Smooth muscle cell (in vitro differentiated cells): ENCODE measurements around the gene SWAP70. TPM values are rescaled to one million over a fixed set of nuclear protein-coding genes. Genes with fewer than 3 reads are reported as not detected.

ENCODE experiments used
- DNase-seq: peaks from one replicate; lab custom pipeline; 2025; ENCODE audit not compliant: unreplicated experiment; lab: John Stamatoyannopoulos, UW
- H2AFZ ChIP-seq: fragments of 200-600 bp; sonication (generic); 2 replicates; pipeline ENCODE4 v1.6.0; 2016; ENCODE audit warnings: antibody characterized with exemption, low read depth, mild to moderate bottlenecking
- H3F3A ChIP-seq: fragments of 200-600 bp; sonication (generic); 2 replicates; pipeline ENCODE4 v1.6.0; 2017; ENCODE audit warnings: antibody characterized with exemption, low read depth
- H3K27ac ChIP-seq: fragments of 200-600 bp; sonication (generic); 2 replicates; pipeline ENCODE4 v1.5.1; 2016; ENCODE audit warnings: low read depth, mild to moderate bottlenecking
- H3K27me3 ChIP-seq: fragments of 200-600 bp; sonication (generic); 2 replicates; pipeline ENCODE4 v1.6.1; 2016; ENCODE audit warnings: low read depth, mild to moderate bottlenecking
- H3K36me3 ChIP-seq: fragments of 200-600 bp; sonication (generic); 2 replicates; pipeline ENCODE4 v1.5.1; 2016; ENCODE audit warnings: low read depth
- H3K4me1 ChIP-seq: fragments of 200-600 bp; sonication (generic); 2 replicates; pipeline ENCODE4 v1.5.1; 2016; ENCODE audit warnings: low read depth
- H3K4me2 ChIP-seq: fragments of 200-600 bp; sonication (generic); 2 replicates; pipeline ENCODE4 v1.6.0; 2016; ENCODE audit warnings: mild to moderate bottlenecking
- H3K4me3 ChIP-seq: fragments of 200-600 bp; sonication (generic); 2 replicates; pipeline ENCODE4 v1.5.1; 2016; ENCODE audit warnings: mild to moderate bottlenecking
- H3K79me2 ChIP-seq: fragments of 200-600 bp; sonication (generic); 2 replicates; pipeline ENCODE4 v1.6.0; 2016; ENCODE audit warnings: low read depth, mild to moderate bottlenecking
- H3K9ac ChIP-seq: fragments of 200-600 bp; sonication (generic); 2 replicates; pipeline ENCODE4 v1.6.0; 2016; ENCODE audit warnings: low read depth
- H3K9me3 ChIP-seq: fragments of 200-600 bp; sonication (generic); replicated peaks from 2 replicates; pipeline ENCODE4 v1.5.1; 2016; ENCODE audit warnings: low read depth
- H4K20me1 ChIP-seq: fragments of 200-600 bp; sonication (generic); 2 replicates; pipeline ENCODE4 v1.6.0; 2016; ENCODE audit warnings: low read depth
- WGBS: methylation state at CpG from one replicate; pipeline ENCODE4 v1.1.7; 2016; ENCODE audit warnings: low lambda C conversion rate; 5-methylcytosine and 5-hydroxymethylcytosine counted together
- polyA plus RNA-seq: library from polyadenylated mRNA; unstranded; fragments of >200 nt; fragmentation: Nextera tagmentation; extraction: Ambion mirVana; gene quantifications from 2 replicates; pipeline ENCODE4 v1.2.1, GENCODE V29; 2016
- total RNA-seq: library from RNA; depleted of rRNA; stranded (reverse); fragments of >200 nt; gene quantifications from 2 replicates; pipeline ENCODE4 v1.2.3, GENCODE V29; 2014
- TF ChIP-seq, protein P1 (sequence below): fragments of 200-600 bp; sonication (generic); IDR thresholded peaks from 2 replicates; pipeline ENCODE4 v1.5.1; 2017; ENCODE audit warnings: borderline replicate concordance, mild to moderate bottlenecking, antibody characterized with exemption; ENCODE audit not compliant: insufficient read depth, poor library complexity, severe bottlenecking

Gene SWAP70
- total and polyA plus RNA-seq, 2 experiments from 2014 or later: 15.4 to 17.8 TPM

DNA sequence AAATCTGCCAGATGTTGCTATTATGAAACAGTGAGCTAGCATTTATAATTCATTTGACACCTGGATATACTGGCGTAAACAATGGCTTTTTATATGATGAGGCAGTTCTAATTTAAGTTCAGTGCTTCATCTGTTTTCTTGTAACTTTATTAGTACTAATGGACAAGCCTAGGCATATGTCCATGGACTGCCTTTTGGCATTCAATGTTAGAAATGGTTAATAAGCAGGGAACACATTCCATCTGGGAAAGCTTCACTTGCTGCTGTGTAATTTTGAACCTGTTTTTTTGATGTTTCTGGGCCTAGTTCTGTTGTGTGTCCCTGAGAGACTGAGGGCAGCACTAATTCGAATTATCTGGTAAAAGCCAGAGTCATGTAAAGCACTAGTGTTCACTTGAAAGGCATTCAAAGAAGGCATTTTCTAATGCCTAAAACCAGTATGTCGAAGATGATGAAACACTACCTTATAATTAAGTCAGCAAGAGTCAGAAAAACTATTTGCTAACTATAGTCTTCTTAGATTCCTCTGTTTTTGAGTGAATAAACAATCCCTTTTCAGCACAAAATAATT, 138.5 kb downstream of the SWAP70 start:
- Histone ChIP-seq H3K79me2 (no peaks in the 10 kb centered on the region), H3K27me3 (no peaks in the 10 kb centered on the region), H3K27ac (peak overlapping the region; percentile 92), H3K36me3 (peaks cover 4% of the 10 kb centered on the region), H3K9me3 (no peaks in the 10 kb centered on the region), H2AFZ (no peak overlapping the region), H4K20me1 (no peaks in the 10 kb centered on the region), H3K9ac (peak overlapping the region; percentile 70), H3K4me3 (no peak overlapping the region), H3F3A (peaks cover 37% of the 10 kb centered on the region), H3K4me1 (peaks cover 34% of the 10 kb centered on the region), H3K4me2 (peak overlapping the region; percentile 76)
- 28% methylated on average over 3 of the region's 3 CpGs for WGBS
- TF ChIP-seq, protein P1, sequence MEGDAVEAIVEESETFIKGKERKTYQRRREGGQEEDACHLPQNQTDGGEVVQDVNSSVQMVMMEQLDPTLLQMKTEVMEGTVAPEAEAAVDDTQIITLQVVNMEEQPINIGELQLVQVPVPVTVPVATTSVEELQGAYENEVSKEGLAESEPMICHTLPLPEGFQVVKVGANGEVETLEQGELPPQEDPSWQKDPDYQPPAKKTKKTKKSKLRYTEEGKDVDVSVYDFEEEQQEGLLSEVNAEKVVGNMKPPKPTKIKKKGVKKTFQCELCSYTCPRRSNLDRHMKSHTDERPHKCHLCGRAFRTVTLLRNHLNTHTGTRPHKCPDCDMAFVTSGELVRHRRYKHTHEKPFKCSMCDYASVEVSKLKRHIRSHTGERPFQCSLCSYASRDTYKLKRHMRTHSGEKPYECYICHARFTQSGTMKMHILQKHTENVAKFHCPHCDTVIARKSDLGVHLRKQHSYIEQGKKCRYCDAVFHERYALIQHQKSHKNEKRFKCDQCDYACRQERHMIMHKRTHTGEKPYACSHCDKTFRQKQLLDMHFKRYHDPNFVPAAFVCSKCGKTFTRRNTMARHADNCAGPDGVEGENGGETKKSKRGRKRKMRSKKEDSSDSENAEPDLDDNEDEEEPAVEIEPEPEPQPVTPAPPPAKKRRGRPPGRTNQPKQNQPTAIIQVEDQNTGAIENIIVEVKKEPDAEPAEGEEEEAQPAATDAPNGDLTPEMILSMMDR: no peak
- no peak for DNase-seq

Other genes with a start within 250 kb of the SWAP70 start
- gene ZNF143, start 203.1 kb upstream of the SWAP70 start, total RNA-seq: 48.6 and 52.4 TPM in 2 replicates
- 30.9 and 35.1 TPM in 2 replicates for gene ZNF143, start 203.1 kb upstream of the SWAP70 start, polyA plus RNA-seq
- 46.9 and 53.3 TPM in 2 replicates for gene WEE1, start 90.4 kb upstream of the SWAP70 start, total RNA-seq
- 20.8 and 25.3 TPM in 2 replicates for gene WEE1, start 90.4 kb upstream of the SWAP70 start, polyA plus RNA-seq